HL-60/S4 treated with retinoic acid at 250 ng/mL for 4 days and 3 days (cell line): ENCODE results near the gene PLXNA4.
"Not testable (repeated sequence)": the region's sequence is repeated elsewhere in the genome, so short reads cannot be mapped to it uniquely, and the experiment has no call there.

Source experiments
- in situ Hi-C: fragments of 300-500 bp; cut with MboI; formaldehyde crosslinking; loops from 2 replicates; pipeline ENCODE4 v1.7.0; 2022; ENCODE audit warnings: low sequenced_read_pairs

PLXNA4 gene

GRCh38 chr7:132397070-132397469 is 179.2 kb downstream of the PLXNA4 start:
- in situ Hi-C loops = no loop called here

- in situ Hi-C loops = no loop called here
These were observed 180.9 kb downstream of the PLXNA4 start for GRCh38 chr7:132395361-132395760.

- in situ Hi-C loops = no loop called here
These were observed 181.7 kb downstream of the PLXNA4 start for GRCh38 chr7:132394283-132395198.

GRCh38 chr7:132393789-132394261 is 182.4 kb downstream of the PLXNA4 start:
- in situ Hi-C loops = no loop called here

GRCh38 chr7:132392713-132393112 is 183.6 kb downstream of the PLXNA4 start:
- in situ Hi-C loops = no loop called here

GRCh38 chr7:132390705-132391104 is 185.6 kb downstream of the PLXNA4 start:
- in situ Hi-C loops = no loop called here

GRCh38 chr7:132390049-132390448 is 186.2 kb downstream of the PLXNA4 start:
- in situ Hi-C loops = not testable (repeated sequence)

GRCh38 chr7:132388688-132389087 is 187.6 kb downstream of the PLXNA4 start:
- in situ Hi-C loops = no loop called here

GRCh38 chr7:132387596-132387995 is 188.7 kb downstream of the PLXNA4 start:
- in situ Hi-C loops = no loop called here

- in situ Hi-C loops = no loop called here
These were observed 190.0 kb downstream of the PLXNA4 start for GRCh38 chr7:132386201-132386681.

GRCh38 chr7:132383962-132384361 is 192.3 kb downstream of the PLXNA4 start:
- in situ Hi-C loops = no loop called here

- in situ Hi-C loops = no loop called here
These were observed 194.4 kb downstream of the PLXNA4 start for GRCh38 chr7:132381742-132382472.

- in situ Hi-C loops = no loop called here
These were observed 196.2 kb downstream of the PLXNA4 start for GRCh38 chr7:132380059-132380458.

- in situ Hi-C loops = no loop called here
These were observed 197.0 kb downstream of the PLXNA4 start for GRCh38 chr7:132379292-132379691.

GRCh38 chr7:132377703-132378584 is 198.3 kb downstream of the PLXNA4 start:
- in situ Hi-C loops = no loop called here

GRCh38 chr7:132377015-132377414 is 199.3 kb downstream of the PLXNA4 start:
- in situ Hi-C loops = no loop called here

GRCh38 chr7:132376361-132377013 is 199.8 kb downstream of the PLXNA4 start:
- in situ Hi-C loops = no loop called here

- in situ Hi-C loops = no loop called here
These were observed 202.4 kb downstream of the PLXNA4 start for GRCh38 chr7:132373879-132374278.

- in situ Hi-C loops = no loop called here
These were observed 203.2 kb downstream of the PLXNA4 start for GRCh38 chr7:132373041-132373440.

- in situ Hi-C loops = no loop called here
These were observed 204.3 kb downstream of the PLXNA4 start for GRCh38 chr7:132371948-132372347.
